Tibial nerve (tissue), 4 donors: Measurements from ENCODE around the gene AOPEP. TPM values are rescaled to one million over a fixed set of nuclear protein-coding genes. Genes with fewer than 3 reads are reported as not detected.

ENCODE experiments used
- DNase-seq, 2 donors: peaks; one replicate each; pipeline ENCODE4 v3.0.0-alpha.2; 2019; ENCODE audit warnings: low spot score in 2 of 2
- H3K27ac ChIP-seq, 4 donors: fragments of 200-600 bp; sonication (generic) in 3 of 4; one replicate each; pipeline ENCODE4 v1.5.1; 2017 to 2019; ENCODE audit warnings: mild to moderate bottlenecking in 1 of 4
- H3K27me3 ChIP-seq, 2 donors: fragments of 200-600 bp; sonication (generic) in 1 of 2; one replicate each; pipeline versions ENCODE4 v1.5.1 to v1.6.0; 2017 to 2019
- H3K36me3 ChIP-seq, 3 donors: fragments of 200-600 bp; sonication (generic); one replicate each; pipeline ENCODE4 v1.5.1; 2018 to 2019
- H3K4me1 ChIP-seq, 4 donors: fragments of 200-600 bp; sonication (generic) in 3 of 4; one replicate each; pipeline ENCODE4 v1.5.1; 2017 to 2019
- H3K4me3 ChIP-seq, 4 donors: fragments of 200-600 bp; sonication (generic) in 3 of 4; one replicate each; pipeline ENCODE4 v1.5.1; 2017 to 2019; ENCODE audit warnings: mild to moderate bottlenecking in 1 of 4, moderate library complexity in 1 of 4
- H3K9me3 ChIP-seq, 4 donors: fragments of 200-600 bp; sonication (generic) in 3 of 4; one replicate each; pipeline ENCODE4 v1.5.1; 2017 to 2019
- CTCF ChIP-seq, 5 experiments: fragments of 200-600 bp in 3 of 5; fragments of 450-650 bp in 2 of 5; sonication (generic) in 3 of 5; IDR thresholded peaks; one replicate each; pipeline ENCODE4 v1.5.1; 2016 to 2019; ENCODE audit warnings: antibody characterized with exemption in 5 of 5, mild to moderate bottlenecking in 3 of 5, moderate library complexity in 2 of 5
- EP300 ChIP-seq, 2 donors: sonication (generic); formaldehyde crosslinking; IDR thresholded peaks; one replicate each; pipeline ENCODE4 v1.6.1; 2017; ENCODE audit warnings: antibody characterized with exemption in 2 of 2, mild to moderate bottlenecking in 1 of 2
- POLR2A ChIP-seq, 2 donors: fragments of 450-650 bp; IDR thresholded peaks; one replicate each; pipeline ENCODE4 v1.6.1; 2017; ENCODE audit warnings: antibody characterized with exemption in 2 of 2, mild to moderate bottlenecking in 2 of 2, moderate library complexity in 2 of 2
- whole genome bisulfite sequencing, 2 donors: methylation state at CpG; one replicate each; pipeline ENCODE4 v1.1.5; 2018; 5-methylcytosine and 5-hydroxymethylcytosine counted together
- total RNA-seq, 4 donors: library from RNA; depleted of rRNA; stranded (reverse); fragments of >200 nt; gene quantifications; one replicate each; pipeline ENCODE4 v1.1.0, GENCODE V29; 2016

The AOPEP gene
- total RNA-seq, 4 donors from 2014 or later, result 236 to 323 (median 265) TPM

DNA sequence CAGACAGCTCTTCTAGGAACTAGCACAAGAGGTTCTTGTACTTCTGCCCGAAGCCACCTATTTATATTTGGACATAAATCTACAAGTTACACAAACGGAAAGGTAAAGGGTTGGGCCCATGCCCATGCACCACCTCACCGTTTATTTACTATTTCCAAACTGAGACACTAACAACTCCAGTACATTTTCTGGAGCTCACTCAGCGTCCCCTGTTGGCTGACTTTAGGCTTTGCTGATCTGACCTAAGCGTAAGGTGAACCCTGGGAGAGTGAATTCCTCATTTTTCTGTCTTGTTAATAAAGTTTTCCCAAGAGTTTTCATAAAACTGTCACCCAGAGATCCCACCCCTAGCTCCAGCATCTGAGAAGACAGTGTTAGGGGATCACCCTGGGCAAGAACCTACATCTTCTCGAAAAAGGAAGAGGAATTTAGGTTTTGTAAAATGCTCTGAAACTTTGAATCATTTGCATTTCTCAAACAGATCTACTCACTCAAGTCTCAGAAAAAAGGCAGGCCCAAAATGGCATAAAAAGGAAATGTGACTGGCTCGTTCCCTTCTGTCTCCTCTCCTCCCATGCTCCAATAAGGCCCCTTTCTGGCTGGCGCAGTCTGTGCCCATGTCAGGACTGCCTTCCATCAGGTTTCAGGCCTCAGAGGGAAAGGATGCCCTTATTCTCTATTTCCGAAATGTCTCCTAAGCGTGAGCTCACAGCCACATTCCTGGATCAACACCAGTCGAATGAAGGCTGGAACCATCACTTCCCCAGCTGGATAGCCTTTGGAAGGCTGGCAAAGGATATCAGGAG lies 389.7 kb downstream of the AOPEP start:
- Histone ChIP-seq H3K4me3 (no peak overlapping the region), H3K9me3 (no peaks in the 10 kb centered on the region), H3K27me3 (no peaks in the 10 kb centered on the region), H3K36me3 (peaks cover 0 to 27% (median 0%) of the 10 kb centered on the region in 3 donors), H3K4me1 (peaks cover 0 to 38% (median 4%) of the 10 kb centered on the region in 4 donors), H3K27ac (peak overlapping the region in 2 of 4 donors; percentile 26 to 56)
- WGBS, 2 donors, result 82 to 83% methylated on average over 11 of the region's 11 CpGs
- TF ChIP-seq CTCF (IDR thresholded peaks at IDR 0.05) (peak in 1 of 5 experiments; percentile 12), POLR2A (IDR thresholded peaks at IDR 0.05) (no peak), EP300 (IDR thresholded peaks at IDR 0.05) (no peak)
- no peak for DNase-seq

- no peak for TF ChIP-seq CTCF (IDR thresholded peaks at IDR 0.05)
- TF ChIP-seq EP300 (IDR thresholded peaks at IDR 0.05), result no peak
- no peak for TF ChIP-seq POLR2A (IDR thresholded peaks at IDR 0.05)
- WGBS, 2 donors, result 19 to 46% methylated on average over 1 of the region's 1 CpG
- Histone ChIP-seq H3K36me3 (peaks cover 0 to 21% (median 0%) of the 10 kb centered on the region in 3 donors), H3K27me3 (no peaks in the 10 kb centered on the region), H3K9me3 (no peaks in the 10 kb centered on the region), H3K27ac (peak overlapping the region in 2 of 4 donors; percentile 26 to 56), H3K4me1 (peaks cover 0 to 32% (median 4%) of the 10 kb centered on the region in 4 donors), H3K4me3 (no peak overlapping the region)
- no peak for DNase-seq
Observed at GRCh38 chr9:95116808-95117204, 390.3 kb downstream of the AOPEP start.

DNA sequence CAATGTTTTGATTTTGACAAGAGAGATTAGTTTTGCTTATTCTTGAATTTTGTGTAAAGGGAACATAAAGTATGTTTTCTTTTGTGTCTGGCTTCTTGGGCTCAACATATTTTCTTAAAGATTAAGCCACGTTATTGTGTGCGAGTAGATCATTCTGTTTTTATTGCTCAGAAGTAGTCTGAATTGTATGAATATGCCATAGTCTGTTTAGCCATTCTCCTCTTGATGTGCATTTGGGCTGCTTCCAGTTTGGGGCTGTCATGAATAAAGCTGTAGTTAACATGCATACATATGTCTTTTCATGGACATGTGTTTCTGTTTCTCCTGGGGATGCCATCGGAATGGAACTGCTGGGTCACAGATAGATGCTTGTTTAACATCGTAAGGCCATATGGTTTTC lies 392.1 kb downstream of the AOPEP start:
- no peaks in the 10 kb centered on the region for H3K9me3 ChIP-seq
- no peaks in the 10 kb centered on the region for H3K27me3 ChIP-seq
- no peak for DNase-seq
- peaks cover 0 to 32% (median 4%) of the 10 kb centered on the region in 4 donors for H3K4me1 ChIP-seq
- no peak overlapping the region for H3K27ac ChIP-seq
- peaks cover 0 to 5% (median 0%) of the 10 kb centered on the region in 3 donors for H3K36me3 ChIP-seq
- no peak for TF ChIP-seq CTCF (IDR thresholded peaks at IDR 0.05)
- no peak for TF ChIP-seq EP300 (IDR thresholded peaks at IDR 0.05)
- TF ChIP-seq POLR2A (IDR thresholded peaks at IDR 0.05), result no peak
- 39 to 48% methylated on average over 4 of the region's 4 CpGs for WGBS, 2 donors
- H3K4me3 ChIP-seq, result no peak overlapping the region

GRCh38 chr9:95120781-95121370 lies 394.4 kb downstream of the AOPEP start:
- Histone ChIP-seq H3K4me1 (peaks cover 0 to 39% (median 4%) of the 10 kb centered on the region in 4 donors), H3K27me3 (no peaks in the 10 kb centered on the region), H3K27ac (peak overlapping the region in 1 of 4 donors; percentile 19), H3K9me3 (no peaks in the 10 kb centered on the region), H3K36me3 (no peaks in the 10 kb centered on the region), H3K4me3 (no peak overlapping the region)
- no peak for TF ChIP-seq POLR2A (IDR thresholded peaks at IDR 0.05)
- no peak for TF ChIP-seq EP300 (IDR thresholded peaks at IDR 0.05)
- no peak for TF ChIP-seq CTCF (IDR thresholded peaks at IDR 0.05)
- no peak for DNase-seq
